Daoy (cell line): ENCODE measurements around the gene PRICKLE2. TPM values are rescaled to one million over a fixed set of nuclear protein-coding genes. Genes with fewer than 3 reads are reported as not detected.

ENCODE experiments used
- DNase-seq: peaks from one replicate; pipeline ENCODE4 v3.0.0-alpha.2; 2015; ENCODE audit warnings: low read depth
- total RNA-seq: library from RNA; depleted of rRNA; stranded (reverse); fragments of >200 nt; shearing (Covaris generic); gene quantifications from 2 replicates; pipeline ENCODE4 v1.2.3, GENCODE V29; 2014; rRNA removed

Gene PRICKLE2, protein sequence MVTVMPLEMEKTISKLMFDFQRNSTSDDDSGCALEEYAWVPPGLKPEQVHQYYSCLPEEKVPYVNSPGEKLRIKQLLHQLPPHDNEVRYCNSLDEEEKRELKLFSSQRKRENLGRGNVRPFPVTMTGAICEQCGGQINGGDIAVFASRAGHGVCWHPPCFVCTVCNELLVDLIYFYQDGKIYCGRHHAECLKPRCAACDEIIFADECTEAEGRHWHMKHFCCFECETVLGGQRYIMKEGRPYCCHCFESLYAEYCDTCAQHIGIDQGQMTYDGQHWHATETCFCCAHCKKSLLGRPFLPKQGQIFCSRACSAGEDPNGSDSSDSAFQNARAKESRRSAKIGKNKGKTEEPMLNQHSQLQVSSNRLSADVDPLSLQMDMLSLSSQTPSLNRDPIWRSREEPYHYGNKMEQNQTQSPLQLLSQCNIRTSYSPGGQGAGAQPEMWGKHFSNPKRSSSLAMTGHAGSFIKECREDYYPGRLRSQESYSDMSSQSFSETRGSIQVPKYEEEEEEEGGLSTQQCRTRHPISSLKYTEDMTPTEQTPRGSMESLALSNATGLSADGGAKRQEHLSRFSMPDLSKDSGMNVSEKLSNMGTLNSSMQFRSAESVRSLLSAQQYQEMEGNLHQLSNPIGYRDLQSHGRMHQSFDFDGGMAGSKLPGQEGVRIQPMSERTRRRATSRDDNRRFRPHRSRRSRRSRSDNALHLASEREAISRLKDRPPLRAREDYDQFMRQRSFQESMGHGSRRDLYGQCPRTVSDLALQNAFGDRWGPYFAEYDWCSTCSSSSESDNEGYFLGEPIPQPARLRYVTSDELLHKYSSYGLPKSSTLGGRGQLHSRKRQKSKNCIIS
- 7.9 and 13.0 TPM in 2 replicates for total RNA-seq

- DNase-seq: peak; percentile 89
Measured at GRCh38 chr3:64224826-64225610, at the start of gene PRICKLE2. PRICKLE2 (minus strand) TSS chr3:64225466; CDS start chr3:64198927, 26,539 bp downstream.

- DNase-seq: no peak
Measured at GRCh38 chr3:64272842-64273241, 47.6 kb upstream of the PRICKLE2 start.

GRCh38 chr3:64272271-64272670 lies 47.0 kb upstream of the PRICKLE2 start:
- no peak for DNase-seq

DNA sequence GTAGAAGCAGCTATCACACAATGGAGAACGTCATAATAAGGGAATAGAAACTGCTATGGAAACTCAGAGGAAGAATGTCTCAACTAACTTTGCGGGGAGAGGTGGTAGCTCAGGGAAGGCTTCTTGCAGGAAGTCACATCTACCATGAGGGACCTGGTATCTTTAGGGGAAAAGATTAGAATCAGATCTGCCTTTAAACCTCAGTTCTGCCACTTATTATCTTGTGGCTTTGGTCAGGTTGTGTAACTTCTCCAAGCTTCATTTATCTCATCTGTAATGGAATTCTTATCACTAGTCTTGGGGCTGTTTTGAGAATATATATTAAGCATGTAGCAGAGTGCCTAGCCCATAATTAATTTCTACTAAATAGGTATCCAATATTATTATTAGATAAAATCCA lies 46.4 kb upstream of the PRICKLE2 start:
- DNase-seq: no peak

- no peak for DNase-seq
Measured at GRCh38 chr3:64270866-64271260, 45.6 kb upstream of the PRICKLE2 start.

- no peak for DNase-seq
Measured at GRCh38 chr3:64270142-64270865, 45.0 kb upstream of the PRICKLE2 start.

- no peak for DNase-seq
Measured at GRCh38 chr3:64268926-64269325, 43.7 kb upstream of the PRICKLE2 start.

DNA sequence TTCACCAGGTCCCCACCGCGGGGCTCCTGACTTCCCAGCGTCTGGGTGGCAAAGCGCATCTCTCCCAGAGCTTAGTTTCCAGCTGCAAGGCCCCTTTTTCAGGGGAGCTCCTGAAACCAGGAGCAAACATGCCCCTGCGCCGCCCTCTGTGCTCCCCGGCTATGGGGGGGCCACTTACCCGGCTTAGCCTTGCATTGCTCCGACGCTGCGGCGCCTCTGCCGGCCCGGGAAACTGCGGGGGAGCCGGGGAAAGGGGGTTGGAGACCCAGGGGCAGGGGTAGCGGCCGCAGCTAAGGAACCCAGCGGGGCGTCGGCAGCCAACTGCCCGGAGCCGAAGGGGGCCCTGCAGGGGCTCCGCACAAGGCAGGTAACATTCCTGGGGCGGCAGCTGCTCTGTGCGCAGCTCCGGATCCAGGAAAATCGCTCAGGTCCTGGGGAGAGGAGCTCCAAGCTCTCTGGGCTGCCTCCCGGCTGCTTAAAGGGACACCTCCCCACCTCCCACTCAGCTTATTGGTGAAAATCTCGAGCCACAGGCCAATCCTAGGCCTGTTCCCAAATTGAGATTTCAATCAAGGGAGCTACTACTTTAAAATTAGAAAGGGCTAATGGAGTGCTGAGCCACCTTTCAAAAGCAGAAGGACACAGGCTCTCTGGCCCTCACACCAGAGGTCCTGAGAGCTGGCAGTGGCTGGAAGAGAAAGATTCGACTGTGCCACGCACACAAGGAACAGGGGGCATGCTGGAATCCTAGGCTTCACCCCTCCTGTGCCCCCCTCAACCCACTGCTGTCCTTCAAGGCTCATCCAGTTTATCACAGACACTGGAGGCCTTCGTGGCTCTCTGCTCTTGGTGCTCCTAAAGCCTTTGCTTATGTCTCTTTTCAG lies 42.7 kb upstream of the PRICKLE2 start:
- DNase-seq: peak; percentile 59

DNA sequence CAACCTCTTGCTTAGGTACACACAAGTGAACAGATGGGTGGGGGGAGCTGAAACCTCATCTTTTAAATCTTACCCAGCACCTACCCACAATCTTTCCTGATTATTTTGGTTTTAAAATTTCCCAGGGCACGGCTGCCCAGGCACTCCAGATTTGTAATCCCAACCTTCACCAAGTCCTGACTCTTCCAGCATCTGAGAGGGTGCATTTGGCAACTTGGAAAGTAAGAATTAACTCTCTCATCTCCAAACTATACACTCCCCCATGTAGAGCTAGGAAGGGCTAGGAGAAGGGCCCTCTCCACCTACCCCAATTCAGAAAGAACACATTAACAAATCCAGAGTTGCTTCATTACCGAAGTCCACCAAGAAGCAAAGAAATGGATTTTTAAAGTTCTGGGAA lies 41.7 kb upstream of the PRICKLE2 start:
- no peak for DNase-seq

GRCh38 chr3:64266065-64266931 lies 41.0 kb upstream of the PRICKLE2 start:
- DNase-seq: peak; percentile 78

- DNase-seq: no peak
Measured at GRCh38 chr3:64265646-64266045, 40.4 kb upstream of the PRICKLE2 start.

- DNase-seq: no peak
Measured at GRCh38 chr3:64264501-64265109, 39.3 kb upstream of the PRICKLE2 start.

DNA sequence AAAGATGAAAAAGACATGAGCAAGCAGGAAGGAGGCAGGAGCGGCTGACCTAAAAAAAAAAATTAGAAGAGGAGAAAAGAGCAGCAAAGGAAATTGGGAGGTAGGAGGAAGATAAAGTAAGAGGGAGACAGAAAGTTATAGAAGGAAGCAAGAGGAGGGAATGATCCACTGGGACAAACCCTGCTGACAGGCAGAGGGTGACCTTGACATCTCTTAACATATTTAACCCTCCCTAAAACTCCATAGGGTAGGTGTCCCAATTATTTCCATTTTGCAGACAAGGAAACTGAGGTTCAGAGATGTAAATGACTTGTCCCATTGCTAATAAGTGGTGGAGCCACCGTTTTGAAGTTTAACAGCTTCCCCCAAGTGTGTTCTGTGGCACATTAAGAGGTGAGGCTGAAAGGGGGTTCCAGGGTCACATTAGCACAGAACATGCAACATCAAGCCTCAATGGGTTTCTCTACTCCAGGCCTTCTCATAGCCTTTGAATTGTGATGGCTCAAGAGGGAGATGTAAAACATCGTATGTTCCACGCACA lies 37.4 kb upstream of the PRICKLE2 start:
- no peak for DNase-seq

- no peak for DNase-seq
Measured at GRCh38 chr3:64260431-64260830, 35.2 kb upstream of the PRICKLE2 start.

- no peak for DNase-seq
Measured at GRCh38 chr3:64259636-64260035, 34.4 kb upstream of the PRICKLE2 start.

DNA sequence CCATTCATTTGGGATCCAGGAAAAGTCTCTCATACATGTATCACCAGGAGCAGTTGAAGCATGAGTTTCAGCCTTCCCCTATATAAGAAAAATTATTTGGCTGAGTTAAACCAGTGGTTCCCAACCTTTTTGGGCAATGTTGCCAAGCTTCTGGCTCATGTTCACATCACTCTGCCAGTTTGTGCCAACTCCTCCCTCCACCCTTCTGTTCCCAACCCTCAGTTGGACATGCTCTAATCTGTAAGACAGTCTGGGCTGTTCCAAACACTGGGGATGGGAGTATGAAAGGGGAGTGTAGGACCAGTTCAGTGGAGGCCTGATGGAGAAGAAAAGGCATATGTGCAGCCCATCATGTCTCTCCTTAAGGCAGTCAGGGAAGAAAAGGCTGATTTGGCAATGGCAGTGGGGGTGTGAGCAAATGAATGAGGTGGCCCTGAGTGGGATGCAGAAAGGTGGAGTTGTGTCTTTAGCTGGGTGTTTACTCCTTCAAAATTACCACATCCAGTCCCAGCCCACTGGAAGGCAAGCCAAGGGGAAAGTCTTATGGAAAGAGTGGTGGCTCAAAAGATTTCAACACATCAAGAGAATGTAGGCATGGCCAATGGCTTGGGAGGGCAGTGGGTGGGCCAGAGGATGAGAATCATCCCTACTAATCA lies 32.0 kb upstream of the PRICKLE2 start:
- no peak for DNase-seq

GRCh38 chr3:64255741-64256340 lies 30.6 kb upstream of the PRICKLE2 start:
- no peak for DNase-seq

GRCh38 chr3:64254443-64254842 lies 29.2 kb upstream of the PRICKLE2 start:
- no peak for DNase-seq
